AG04450 (cell line): ENCODE measurements around the gene ING2. TPM values are rescaled to one million over a fixed set of nuclear protein-coding genes. Genes with fewer than 3 reads are reported as not detected.

Source experiments
- CTCF ChIA-PET: fragments of 300-600, 350-600 bp; formaldehyde crosslinking; extraction: SDS; loops from one replicate; lab custom pipeline; 2022; ENCODE audit warnings: antibody characterized with exemption, inconsistent platforms; lab: Charles Lee
- POLR2A ChIA-PET: fragments of 350-600 bp; formaldehyde crosslinking; extraction: SDS; loops from one replicate; lab custom pipeline; 2021; ENCODE audit warnings: antibody characterized with exemption, inconsistent platforms; lab: Yijun Ruan, JAX
- DNase-seq: peaks from one replicate; pipeline ENCODE4 v3.0.0-alpha.2; 2011; ENCODE audit warnings: low read depth, low spot score
- H3K27ac ChIP-seq: one replicate; pipeline ENCODE4 v1.5.1; 2012; ENCODE audit warnings: low read depth, low read length, control low read depth
- H3K27me3 ChIP-seq: one replicate; pipeline ENCODE4 v1.6.0; 2012; ENCODE audit warnings: low read length; ENCODE audit not compliant: control insufficient read depth, insufficient read depth
- H3K4me3 ChIP-seq: 2 replicates; pipeline ENCODE4 v1.5.1; 2011; ENCODE audit warnings: mild to moderate bottlenecking, low read depth, low read length, control low read depth
- H3K9me3 ChIP-seq: 2 replicates; pipeline ENCODE4 v1.5.1; 2012; ENCODE audit warnings: low read length; ENCODE audit not compliant: control insufficient read depth, insufficient read depth
- polyA plus RNA-seq: library from polyadenylated mRNA; depleted of rRNA; stranded (reverse); fragments of >200 nt; gene quantifications from 2 replicates; pipeline ENCODE4 v1.2.3, GENCODE V29; 2011
- TF ChIP-seq, protein P1 (sequence below): IDR thresholded peaks from 2 replicates; pipeline ENCODE4 v1.5.1; 2011; ENCODE audit warnings: low read depth, low read length, control low read depth, inconsistent platforms

Gene ING2
- polyA plus RNA-seq, 1 experiment: 10.6 TPM

- POLR2A ChIA-PET: no interaction called here
- CTCF ChIA-PET: no interaction called here
- no peak for DNase-seq
- Histone ChIP-seq H3K4me3 (no peak overlapping the region), H3K9me3 (no peaks in the 10 kb centered on the region), H3K27ac (no peak overlapping the region), H3K27me3 (no peaks in the 10 kb centered on the region)
- TF ChIP-seq, protein P1, sequence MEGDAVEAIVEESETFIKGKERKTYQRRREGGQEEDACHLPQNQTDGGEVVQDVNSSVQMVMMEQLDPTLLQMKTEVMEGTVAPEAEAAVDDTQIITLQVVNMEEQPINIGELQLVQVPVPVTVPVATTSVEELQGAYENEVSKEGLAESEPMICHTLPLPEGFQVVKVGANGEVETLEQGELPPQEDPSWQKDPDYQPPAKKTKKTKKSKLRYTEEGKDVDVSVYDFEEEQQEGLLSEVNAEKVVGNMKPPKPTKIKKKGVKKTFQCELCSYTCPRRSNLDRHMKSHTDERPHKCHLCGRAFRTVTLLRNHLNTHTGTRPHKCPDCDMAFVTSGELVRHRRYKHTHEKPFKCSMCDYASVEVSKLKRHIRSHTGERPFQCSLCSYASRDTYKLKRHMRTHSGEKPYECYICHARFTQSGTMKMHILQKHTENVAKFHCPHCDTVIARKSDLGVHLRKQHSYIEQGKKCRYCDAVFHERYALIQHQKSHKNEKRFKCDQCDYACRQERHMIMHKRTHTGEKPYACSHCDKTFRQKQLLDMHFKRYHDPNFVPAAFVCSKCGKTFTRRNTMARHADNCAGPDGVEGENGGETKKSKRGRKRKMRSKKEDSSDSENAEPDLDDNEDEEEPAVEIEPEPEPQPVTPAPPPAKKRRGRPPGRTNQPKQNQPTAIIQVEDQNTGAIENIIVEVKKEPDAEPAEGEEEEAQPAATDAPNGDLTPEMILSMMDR: no peak
Measured at GRCh38 chr4:183499801-183500200, 5.1 kb upstream of the ING2 start.

DNA sequence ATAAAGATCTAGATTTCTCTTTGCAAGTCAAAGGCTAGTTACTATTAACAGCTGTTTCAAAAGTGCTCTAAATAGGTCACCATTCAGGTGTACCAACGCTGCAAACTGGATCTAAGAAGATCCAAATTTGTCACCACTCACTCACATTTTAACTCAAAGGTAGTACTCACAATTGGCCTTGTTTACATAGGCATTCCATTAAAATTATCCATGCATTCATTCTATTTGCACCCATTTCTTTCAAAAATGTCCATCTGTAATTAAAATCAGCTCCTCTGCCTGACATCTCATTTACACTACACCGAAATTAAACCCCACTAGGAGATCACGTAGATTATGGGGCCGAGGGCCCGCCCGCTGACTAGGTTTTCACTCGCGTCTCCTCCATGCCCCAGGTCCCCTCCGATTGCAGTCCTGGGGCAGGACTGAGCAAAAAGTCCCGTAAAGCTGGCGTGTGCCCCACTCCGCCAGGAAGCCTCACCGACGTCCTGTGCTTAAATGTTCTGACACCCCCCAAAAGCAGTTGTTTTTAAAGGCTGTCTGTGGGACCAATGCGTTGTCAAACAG lies 1.3 kb upstream of the ING2 start:
- Histone ChIP-seq H3K4me3 (peak overlapping the region; percentile 92), H3K27ac (peak overlapping the region; percentile 80), H3K9me3 (peaks cover 3% of the 10 kb centered on the region; the same call in 1 of the 2 replicates), H3K27me3 (no peaks in the 10 kb centered on the region)
- ChIA-PET CTCF (interaction anchor here (0.7 to 1.2 kb wide), 3 partner anchors 97 to 123 kb away, joined by 3 to 8 read pairs (median 4); no protein-coding TSS in a partner anchor), POLR2A (interaction anchor here (0.6 to 1.7 kb wide), 3 partner anchors 59 to 161 kb away, joined by 3 to 9 read pairs (median 3); partner anchors contain the start of gene CDKN2AIP)
- DNase-seq: no peak
- TF ChIP-seq, protein P1: no peak

DNA sequence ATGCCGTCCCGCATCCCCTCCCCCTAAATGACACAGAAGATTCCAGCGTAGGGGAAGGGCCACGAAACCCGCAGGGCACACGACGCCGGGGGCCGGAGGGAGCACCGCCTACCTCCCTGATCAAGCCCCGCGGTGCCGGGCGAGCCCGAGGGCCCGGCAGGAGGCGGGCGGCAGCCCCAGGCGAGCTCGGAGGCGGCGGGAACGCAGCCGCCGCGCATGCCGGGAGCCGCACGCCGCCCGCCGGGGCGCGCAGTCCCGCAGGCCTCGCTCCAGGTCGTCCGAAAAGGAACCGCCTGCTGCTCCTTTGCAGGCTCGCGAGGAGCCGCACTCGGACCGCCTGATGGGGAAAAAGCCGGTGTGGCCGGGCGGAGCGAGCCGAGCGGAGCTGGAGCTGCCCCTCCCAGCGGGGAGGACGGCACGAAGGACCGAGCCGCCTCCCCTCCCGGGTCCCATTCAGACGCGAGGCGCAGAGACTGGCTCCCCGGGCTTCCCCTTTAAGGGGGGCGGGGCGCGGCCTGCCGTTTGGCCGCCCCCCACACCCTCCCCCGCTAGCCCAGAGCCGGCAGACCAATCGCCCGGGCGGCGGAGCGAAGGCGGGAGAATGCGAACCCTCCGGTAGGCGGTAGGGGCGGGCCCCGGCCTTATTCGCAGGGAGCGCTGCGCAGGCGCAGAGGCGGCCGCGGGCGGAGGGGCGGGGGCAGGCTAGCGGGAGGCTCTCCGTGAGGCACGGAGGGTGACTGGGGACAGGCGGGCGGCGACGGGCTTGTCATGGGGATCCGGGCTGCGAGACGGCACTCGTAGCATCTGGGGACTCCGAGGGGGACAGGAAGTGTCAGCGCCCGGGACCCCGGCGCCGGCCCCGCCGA lies 561 bp upstream of the ING2 start:
- Histone ChIP-seq H3K27me3 (no peaks in the 10 kb centered on the region), H3K4me3 (peak overlapping the region; percentile 92), H3K27ac (peak overlapping the region; percentile 80), H3K9me3 (peaks cover 3% of the 10 kb centered on the region; the same call in 1 of the 2 replicates)
- DNase-seq: peak; percentile 94
- ChIA-PET CTCF (interaction anchor here (0.7 to 1.2 kb wide), 3 partner anchors 96 to 123 kb away, joined by 3 to 8 read pairs (median 4); no protein-coding TSS in a partner anchor), POLR2A (interaction anchor here (0.6 to 1.7 kb wide), 5 partner anchors 12 to 160 kb away, joined by 3 to 9 read pairs (median 3); partner anchors contain the start of genes CDKN2AIP and TRAPPC11)
- TF ChIP-seq, protein P1: peak; percentile 20; the same call in 1 of the 2 replicates

DNA sequence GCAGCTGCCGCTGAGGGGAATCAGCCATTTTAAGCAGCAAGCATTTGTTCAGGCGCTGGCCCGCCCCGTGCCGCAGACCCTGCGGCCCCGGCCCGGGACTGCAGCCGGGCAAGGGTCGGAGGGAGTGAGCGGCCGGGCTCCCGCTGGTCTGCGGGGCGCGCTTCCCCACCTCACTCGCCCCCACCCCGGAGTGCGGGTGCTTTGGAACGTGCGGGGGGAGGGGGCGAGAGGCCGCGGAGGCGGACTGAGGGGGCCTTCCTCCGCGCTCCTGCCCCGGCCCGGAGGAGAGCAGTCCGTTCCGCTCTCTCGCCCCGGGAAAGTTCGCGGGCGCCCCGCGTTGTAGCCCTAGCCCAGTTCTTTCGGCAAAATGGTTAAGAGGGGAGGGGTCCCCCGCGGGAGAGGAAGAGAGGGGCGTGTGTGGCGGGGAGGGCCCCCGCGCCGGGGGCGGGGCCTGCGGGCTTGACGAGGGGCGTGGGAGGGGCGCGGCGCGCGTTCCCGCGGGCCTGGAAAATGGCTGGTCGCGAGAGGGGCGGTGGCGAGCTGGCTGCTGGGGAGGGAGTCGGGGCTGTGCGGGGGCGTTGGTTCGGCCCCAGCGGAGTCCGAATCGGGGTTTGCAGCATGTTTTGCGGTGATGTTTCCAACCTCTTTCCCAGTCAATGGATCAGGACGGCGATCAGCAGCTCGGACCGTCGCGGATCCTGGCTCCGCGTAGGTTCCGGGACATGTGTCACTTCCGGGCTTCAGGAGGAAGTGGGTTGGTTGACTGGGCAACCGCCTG lies 942 bp downstream of the ING2 start:
- TF ChIP-seq, protein P1: 0 out of 2 replicates have a peak, but pooled peaks have one; percentile 8
- peak overlapping the region; percentile 93 for H3K27ac ChIP-seq
- no peaks in the 10 kb centered on the region for H3K27me3 ChIP-seq
- peak overlapping the region; percentile 87 for H3K4me3 ChIP-seq
- ChIA-PET POLR2A (interaction anchor here (1.1 kb wide), 1 partner anchor 174 kb away, joined by 3 read pairs; no protein-coding TSS in a partner anchor), CTCF (no interaction called here)
- peaks cover 3% of the 10 kb centered on the region; the same call in 1 of the 2 replicates for H3K9me3 ChIP-seq
- no peak for DNase-seq
